Endometrial microvascular endothelial cells (primary cell): Measurements from ENCODE around the gene F2. TPM values are rescaled to one million over a fixed set of nuclear protein-coding genes. Genes with fewer than 3 reads are reported as not detected.
"Not testable (repeated sequence)": the region's sequence is repeated elsewhere in the genome, so short reads cannot be mapped to it uniquely, and the experiment has no call there.

Experiments used
- in situ Hi-C: cut with HindIII; loops from 2 replicates; pipeline ENCODE4 v1.10.0; 2017; ENCODE audit warnings: low sequenced_read_pairs, low pct_unique_long_range_greater_than_20kb; ENCODE audit errors: inconsistent ontology term
- total RNA-seq: library from RNA; depleted of rRNA; stranded (reverse); fragments of >200 nt; gene quantifications from one replicate; pipeline ENCODE4 v1.2.3, GENCODE V29; 2015; ENCODE audit errors: inconsistent ontology term

F2 gene
- not detected for total RNA-seq

GRCh38 chr11:46719048-46719542 lies at the start of gene F2:
Gene F2, plus strand, starts transcription at chr11:46719213. Its CDS starts 23 bp downstream, at chr11:46719236.
- in situ Hi-C loops = no loop called here

DNA sequence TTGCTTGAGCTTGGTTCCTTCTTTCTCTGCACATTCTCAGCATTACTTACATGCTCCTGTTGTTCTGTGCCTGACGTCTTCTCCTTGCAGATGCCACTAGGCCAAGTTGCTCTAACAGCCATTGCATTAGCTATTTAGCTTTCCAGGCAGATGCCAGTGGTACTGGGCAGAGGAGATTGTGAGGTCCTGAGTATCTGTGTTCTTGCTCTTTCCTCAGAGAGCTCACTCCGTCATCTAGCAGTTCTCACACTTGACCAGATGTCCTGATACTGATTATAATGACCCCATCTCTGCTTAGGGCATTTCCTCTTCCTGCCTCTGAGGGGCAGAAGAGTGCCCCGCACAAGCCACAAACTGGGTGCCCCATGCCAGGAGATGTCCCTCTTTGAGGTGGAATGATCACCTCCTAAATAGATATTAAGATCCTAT lies 49.3 kb upstream of the F2 start:
- in situ Hi-C loops = no loop called here

- in situ Hi-C loops = not testable (repeated sequence)
These were observed 48.5 kb upstream of the F2 start for GRCh38 chr11:46670521-46670920.

GRCh38 chr11:46671958-46672315 lies 47.1 kb upstream of the F2 start:
- in situ Hi-C loops = no loop called here

DNA sequence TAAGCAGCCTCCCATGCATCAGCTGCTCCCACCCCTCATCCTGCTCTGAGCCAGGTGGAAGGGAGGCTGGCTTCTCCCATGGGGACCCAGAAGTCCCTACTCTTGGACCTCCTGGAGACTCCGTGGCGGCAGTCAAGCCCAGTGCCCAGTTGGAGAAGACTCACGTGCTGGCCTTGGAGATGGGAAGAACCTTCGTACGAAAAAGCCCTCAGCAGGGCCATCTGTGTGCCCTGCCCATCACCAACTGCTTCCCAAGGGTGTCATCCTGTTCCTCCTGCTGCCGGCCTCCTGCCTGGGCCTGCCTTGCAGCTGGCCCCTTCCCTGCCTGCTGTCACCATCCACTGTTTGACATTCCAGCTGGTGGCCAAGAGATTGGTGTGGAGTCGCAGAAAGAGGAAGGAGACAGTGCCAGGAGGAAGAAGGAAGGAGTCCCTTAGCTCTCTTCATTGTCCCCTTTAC lies 46.6 kb upstream of the F2 start:
- in situ Hi-C loops = no loop called here

DNA sequence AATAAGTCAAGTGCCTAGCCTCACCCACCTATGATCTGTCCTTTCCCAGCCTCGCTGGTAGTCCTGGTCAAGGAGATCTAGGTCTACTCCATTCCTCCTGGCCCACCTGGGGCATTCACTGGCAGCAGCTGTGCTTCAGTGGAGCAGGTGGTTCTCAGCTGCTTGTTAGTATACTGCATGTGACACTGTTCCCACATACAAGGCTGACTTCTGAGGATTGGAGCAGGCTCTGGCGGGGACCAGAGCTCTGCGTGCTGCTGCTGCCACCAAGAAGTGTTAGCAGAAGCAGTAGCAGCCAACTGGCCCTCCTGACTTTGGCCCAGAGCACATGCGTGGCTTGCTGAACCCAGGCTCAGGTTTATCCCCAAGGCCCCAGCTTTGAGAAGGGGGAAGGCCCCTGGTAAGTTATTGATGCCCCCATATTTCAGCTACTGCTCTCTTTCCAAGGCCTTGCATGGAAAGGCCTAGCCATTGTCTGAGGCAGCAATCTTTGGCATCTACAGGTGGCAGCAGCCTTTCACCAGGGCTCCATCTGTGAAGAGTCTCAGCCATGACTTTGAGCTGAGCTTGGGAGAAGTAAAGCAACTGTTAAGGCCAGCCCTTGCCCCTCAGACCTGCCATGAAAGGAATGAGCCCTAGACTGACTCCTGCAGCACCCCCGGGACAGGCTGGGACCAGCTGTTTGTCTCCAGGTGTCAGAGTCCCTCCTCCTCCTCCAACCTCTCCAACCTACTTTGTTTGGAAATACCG lies 45.1 kb upstream of the F2 start:
- in situ Hi-C loops = no loop called here

DNA sequence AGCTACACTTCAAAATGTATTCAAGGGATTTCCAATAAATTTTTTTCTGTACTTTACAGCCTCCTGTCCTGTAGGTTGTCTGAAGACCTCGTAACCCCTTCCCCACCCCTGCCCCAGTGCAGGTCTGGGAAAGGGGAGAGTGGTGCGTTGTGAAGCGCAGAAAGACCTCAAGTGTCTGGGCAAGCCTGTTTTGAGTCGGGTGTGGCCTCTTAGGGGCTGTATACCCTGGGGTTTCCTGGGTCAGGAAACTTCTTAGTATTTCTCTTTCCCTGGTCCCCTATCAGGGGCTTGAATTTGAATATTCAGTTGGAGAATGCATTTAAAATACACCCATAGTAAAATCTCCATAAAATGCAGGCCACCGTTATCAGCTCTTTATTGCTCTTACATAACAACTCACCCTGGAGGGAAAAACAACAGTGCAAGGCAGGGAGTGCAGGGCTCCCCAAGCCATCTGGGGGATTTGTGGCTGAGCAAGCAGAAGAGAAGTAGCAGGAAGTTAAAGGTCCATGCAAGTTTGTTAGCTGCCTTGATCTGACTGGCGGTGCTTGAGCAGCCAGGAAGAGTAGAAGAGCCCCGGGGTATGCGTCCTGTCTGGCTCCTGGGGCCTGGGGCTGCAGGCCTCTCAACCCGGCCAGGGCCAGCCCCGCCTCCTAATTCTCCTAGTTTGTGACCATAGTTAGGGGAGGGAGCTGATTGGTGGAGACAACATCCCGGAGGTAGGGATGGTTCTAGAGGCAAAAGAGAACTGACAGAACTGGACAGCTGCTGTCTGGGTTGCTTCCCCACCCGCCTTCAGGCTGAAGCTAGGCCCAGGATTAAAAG lies 44.3 kb upstream of the F2 start:
- in situ Hi-C loops = no loop called here

DNA sequence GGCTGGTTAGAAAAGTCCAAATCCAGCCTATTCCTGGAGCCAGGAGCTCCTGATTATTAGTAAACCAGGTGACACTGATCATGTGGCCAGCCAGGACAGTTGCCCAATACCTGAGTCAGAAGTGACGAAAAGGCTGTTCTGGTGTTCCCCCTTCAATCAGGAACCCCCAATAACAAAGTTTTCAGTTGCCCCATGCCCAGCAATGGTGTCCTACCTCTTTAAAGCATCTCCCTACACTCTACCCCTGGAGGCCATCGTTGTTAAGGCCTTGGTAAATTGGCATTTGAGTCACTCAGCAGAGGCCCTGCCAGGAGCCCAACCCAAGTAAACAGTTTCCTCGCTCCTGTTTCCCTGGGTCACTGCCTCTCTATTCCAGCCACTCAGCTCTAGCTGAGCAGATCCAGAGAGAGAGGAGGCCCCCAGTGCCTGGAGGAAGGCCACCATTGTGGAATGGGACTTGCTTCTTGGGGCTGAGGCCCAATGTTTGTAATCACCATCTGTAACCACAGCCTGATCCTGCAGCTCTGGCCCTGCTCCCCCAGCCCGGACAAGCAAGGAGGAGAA lies 43.6 kb upstream of the F2 start:
- in situ Hi-C loops = no loop called here

- in situ Hi-C loops = no loop called here
These were observed 43.1 kb upstream of the F2 start for GRCh38 chr11:46675949-46676348.

GRCh38 chr11:46676436-46677158 lies 42.4 kb upstream of the F2 start:
- in situ Hi-C loops = no loop called here

DNA sequence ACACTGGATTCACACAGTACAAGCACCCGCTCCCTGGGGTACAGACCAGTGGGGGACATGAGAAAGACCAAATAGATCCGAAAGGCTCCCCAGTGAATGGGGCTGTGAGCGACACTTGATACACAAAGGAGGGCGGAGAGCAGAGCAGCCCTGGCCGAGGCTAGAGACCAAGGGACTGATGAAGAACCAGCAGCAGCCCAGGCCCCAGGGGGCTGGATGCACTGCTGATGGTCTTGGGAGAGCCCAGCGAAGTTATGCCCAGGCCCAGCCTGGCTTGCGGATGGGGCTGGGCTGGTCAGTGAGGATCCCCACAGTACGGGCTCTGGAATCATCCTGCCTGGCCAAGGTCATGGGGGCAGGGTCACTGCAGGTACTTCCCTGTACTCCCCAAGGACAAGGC lies 41.8 kb upstream of the F2 start:
- in situ Hi-C loops = no loop called here

DNA sequence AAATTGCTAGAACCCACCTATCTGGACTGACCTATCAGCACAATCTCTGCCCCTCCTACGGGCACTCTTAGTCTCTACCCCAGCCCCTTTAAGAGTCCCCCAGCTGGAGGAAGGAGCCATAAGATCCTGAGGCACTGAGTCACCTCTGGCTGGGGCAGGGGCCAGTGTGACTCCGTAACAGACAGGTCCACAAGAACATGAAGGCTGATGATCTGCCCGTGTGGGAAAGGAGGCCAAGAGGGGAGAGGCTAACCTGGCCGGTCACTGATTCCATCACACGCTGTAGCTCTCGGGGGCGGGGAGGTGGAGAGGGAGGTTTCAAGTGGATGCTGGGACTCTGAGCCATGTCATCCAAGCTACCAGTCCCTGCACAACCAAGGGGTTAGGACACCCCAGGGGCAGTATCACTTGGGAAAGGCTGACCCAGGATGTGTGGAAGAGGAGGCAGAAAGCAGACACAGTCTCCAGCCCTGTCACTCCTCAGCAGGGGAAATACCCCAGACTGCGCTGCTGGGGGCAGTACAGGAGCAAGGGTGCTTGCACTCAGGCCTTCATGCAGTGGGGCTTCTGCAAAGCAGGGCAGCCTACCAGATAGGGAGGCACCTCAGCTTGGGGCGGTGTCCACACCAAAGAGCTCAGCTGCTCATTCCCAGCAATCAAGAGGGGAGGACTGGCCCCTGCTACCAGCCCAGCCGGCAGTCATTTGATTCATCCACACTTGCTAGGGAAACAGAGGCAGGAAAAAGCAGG lies 40.8 kb upstream of the F2 start:
- in situ Hi-C loops = no loop called here

DNA sequence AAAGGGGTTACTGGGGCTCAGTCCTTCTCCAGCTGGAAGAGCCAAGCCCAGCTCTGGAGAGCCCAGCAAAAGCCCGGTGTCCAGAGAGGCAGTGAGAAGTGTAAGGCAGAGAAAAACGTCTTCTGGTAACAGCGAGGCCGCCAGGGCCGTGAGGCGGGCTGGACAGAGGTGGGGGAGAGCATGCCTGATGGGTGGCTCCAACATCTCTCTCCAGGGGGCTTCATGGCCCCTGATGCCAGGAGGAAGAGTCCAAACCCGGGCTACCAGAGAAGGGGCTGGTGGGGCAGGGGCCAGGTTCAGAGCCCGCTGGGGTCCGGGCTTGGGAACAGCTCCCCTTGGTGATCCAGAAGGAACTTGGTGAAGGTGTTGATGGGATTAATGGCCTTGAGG lies 40.3 kb upstream of the F2 start:
- in situ Hi-C loops = no loop called here

DNA sequence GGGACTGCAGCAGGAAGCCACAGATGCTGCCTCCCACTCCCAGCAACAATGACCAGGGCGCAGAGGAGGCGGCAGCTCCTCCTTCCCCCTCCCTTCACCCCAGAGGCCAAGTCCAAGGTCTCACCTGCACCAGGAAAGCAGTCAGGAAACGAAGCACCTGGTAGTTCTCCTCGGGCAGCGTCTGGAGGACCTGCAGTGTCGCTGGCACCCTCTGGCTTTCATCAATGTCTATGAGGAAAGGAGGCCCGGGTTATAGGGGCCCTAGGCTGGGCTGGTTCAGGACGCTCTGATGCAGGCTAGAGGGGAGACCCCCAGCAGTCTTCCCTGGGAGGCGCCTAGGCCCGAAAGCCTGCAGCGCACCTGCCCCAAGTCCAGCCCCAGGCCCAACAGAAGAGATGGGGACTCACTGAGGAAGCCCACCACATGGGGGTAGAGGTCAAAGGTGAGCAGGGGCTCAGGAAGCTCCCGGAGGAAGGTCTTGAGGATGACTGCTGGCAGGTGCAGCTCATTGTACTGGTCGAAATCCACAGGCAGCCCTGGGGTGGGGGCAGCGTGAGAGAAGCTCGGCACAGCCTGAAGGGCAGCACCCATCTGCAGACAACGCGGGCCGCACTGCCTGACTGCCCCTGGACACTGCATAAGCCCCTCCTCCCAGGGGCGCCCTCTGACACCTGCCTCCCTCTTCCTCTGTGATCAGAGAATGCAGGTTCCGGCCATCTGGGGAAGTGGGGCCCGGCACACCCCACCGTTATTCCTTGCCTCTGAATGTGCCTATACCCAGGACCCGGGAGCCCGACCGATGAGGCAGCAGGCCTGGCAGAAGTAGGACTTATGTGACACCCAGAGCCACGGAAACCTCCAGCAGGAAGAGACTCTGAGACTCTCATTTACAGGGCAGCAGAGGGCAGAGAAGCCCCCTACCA lies 39.5 kb upstream of the F2 start:
- in situ Hi-C loops = no loop called here

DNA sequence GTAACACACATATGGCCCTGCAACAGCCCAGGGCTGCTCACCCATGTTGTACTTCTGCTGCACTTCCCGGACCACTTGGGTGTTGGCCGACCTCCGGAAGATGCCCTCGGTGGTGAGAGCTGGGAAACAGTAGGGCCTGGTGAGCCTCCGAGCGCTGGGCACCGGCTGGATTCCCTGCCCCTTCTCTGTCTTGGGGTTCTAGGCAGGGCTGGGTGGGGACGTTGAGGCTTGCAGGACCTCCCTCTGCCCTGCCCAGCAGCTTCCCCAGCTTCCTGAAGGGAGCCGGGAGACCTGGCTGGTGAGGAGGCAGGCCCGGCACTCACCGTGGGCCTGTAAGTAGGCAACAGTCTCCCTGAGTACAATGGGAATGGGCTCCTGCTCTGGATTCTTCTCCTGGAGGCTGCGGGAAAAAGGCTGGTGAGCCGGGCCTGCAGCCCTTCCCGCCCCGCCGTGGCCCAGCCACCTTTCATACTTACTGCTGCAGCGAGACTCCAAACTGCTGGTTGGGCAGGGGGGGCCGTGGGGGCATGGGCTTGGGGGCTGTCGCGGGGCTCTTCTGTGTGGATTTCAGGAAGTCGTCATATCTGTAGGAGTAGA lies 38.8 kb upstream of the F2 start:
- in situ Hi-C loops = no loop called here

DNA sequence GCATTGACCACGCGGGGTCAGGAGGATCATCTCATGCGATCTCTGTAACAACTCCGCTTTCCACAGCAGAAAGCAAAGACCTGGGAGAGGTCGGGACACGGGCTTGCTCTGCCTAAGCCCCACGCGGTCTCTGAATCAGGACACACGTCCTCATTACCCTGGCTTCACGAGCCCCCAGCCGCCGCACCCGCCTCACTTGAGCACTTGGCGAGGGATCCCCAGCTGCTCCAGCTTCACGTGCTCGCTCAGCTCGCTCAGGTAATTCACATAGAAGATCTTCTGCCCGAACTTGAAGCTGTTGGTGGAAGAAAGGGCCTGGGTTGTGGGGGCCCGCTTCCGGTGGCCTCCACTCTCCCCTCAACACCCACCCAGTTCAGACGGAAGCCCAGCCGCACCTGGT lies 38.2 kb upstream of the F2 start:
- in situ Hi-C loops = no loop called here

DNA sequence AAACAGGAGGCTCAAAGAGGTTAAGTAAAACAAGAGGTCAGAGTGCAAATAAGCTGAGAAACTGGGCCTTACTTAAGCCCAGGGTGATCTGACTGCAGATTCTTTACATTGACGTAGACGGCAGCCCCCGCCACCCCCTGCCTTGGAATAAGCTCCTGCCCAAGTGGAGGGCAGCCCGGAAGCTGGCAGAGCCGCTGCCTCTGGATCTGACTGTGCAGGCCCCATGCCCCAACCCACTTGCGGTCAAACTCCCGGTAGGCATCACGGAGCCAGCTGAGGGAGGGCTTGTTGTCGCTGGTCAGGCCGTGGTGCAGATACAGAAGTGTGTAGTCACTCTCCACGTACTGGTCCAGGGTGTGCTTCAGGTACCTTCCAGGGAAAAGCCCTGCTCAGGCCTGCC lies 37.2 kb upstream of the F2 start:
- in situ Hi-C loops = no loop called here
